ENCODE measurements around the gene SPEM3.

The SPEM3 gene

GRCh38 chr17:7464081-7464480 lies 35.4 kb downstream of the SPEM3 start:
- H3K4me3 ChIP-seq (ENCODE audit: insufficient read depth, low read length, poor library complexity, severe bottlenecking), result no peak overlapping the region
- TF ChIP-seq EZH2phosphoT487 (conservative IDR thresholded peaks at IDR 0.05; ENCODE audit: low read length) (no peak), CTCF (IDR thresholded peaks at IDR 0.05; ENCODE audit: insufficient read depth, low read length, poor library complexity, severe bottlenecking) (no peak)
- no peak overlapping the region for H3K27ac ChIP-seq (ENCODE audit: low read depth, low read length)

GRCh38 chr17:7465597-7466275 lies 37.1 kb downstream of the SPEM3 start:
- Histone ChIP-seq H3K27ac (ENCODE audit: low read depth, low read length) (no peak overlapping the region), H3K4me2 (ENCODE audit: low read depth, low read length, poor library complexity, severe bottlenecking) (no peak overlapping the region), H2AFZ (ENCODE audit: low read depth, low read length, severe bottlenecking) (no peak overlapping the region), H4K20me1 (ENCODE audit: low read depth, low read length) (no peaks in the 10 kb centered on the region), H3K9me2 (replicated peaks; ENCODE audit: insufficient read depth, low read length) (no peaks in the 10 kb centered on the region), H3F3A (ENCODE audit: insufficient read depth) (no peaks in the 10 kb centered on the region), H3K9me3 (ENCODE audit: insufficient read depth, low read length) (no peaks in the 10 kb centered on the region), H3K36me3 (ENCODE audit: low read length) (no peaks in the 10 kb centered on the region), H3K79me2 (ENCODE audit: insufficient read depth, low read length) (no peaks in the 10 kb centered on the region), H3K27me3 (ENCODE audit: low read length) (no peaks in the 10 kb centered on the region), H3K4me3 (ENCODE audit: insufficient read depth, low read length, poor library complexity, severe bottlenecking) (no peak overlapping the region), H3K9ac (ENCODE audit: low read length) (no peak overlapping the region)
- no peak for TF ChIP-seq CTCF (IDR thresholded peaks at IDR 0.05; ENCODE audit: insufficient read depth, low read length, poor library complexity, severe bottlenecking)
- no peak for TF ChIP-seq EZH2phosphoT487 (conservative IDR thresholded peaks at IDR 0.05; ENCODE audit: low read length)

More at GRCh38 chr17:7464081-7464480, 35.4 kb downstream of the SPEM3 start:
- Histone ChIP-seq H3K4me2 (ENCODE audit: low read depth, low read length, poor library complexity, severe bottlenecking) (no peak overlapping the region), H2AFZ (ENCODE audit: low read depth, low read length, severe bottlenecking) (no peak overlapping the region), H3K9ac (ENCODE audit: low read length) (no peak overlapping the region), H3K9me3 (ENCODE audit: insufficient read depth, low read length) (no peaks in the 10 kb centered on the region), H3K27me3 (ENCODE audit: low read length) (no peaks in the 10 kb centered on the region), H3K79me2 (ENCODE audit: insufficient read depth, low read length) (no peaks in the 10 kb centered on the region), H3F3A (ENCODE audit: insufficient read depth) (no peaks in the 10 kb centered on the region), H3K9me2 (replicated peaks; ENCODE audit: insufficient read depth, low read length) (no peaks in the 10 kb centered on the region), H3K36me3 (ENCODE audit: low read length) (no peaks in the 10 kb centered on the region), H4K20me1 (ENCODE audit: low read depth, low read length) (no peaks in the 10 kb centered on the region)

GRCh38 chr17:7466318-7466638 lies 37.6 kb downstream of the SPEM3 start:
- Histone ChIP-seq H3K4me3 (ENCODE audit: insufficient read depth, low read length, poor library complexity, severe bottlenecking) (no peak overlapping the region), H3K9me2 (replicated peaks; ENCODE audit: insufficient read depth, low read length) (no peaks in the 10 kb centered on the region), H2AFZ (ENCODE audit: low read depth, low read length, severe bottlenecking) (no peak overlapping the region), H3K79me2 (ENCODE audit: insufficient read depth, low read length) (no peaks in the 10 kb centered on the region), H4K20me1 (ENCODE audit: low read depth, low read length) (no peaks in the 10 kb centered on the region), H3K9ac (ENCODE audit: low read length) (no peak overlapping the region), H3K27ac (ENCODE audit: low read depth, low read length) (no peak overlapping the region), H3K9me3 (ENCODE audit: insufficient read depth, low read length) (no peaks in the 10 kb centered on the region), H3K4me2 (ENCODE audit: low read depth, low read length, poor library complexity, severe bottlenecking) (no peak overlapping the region), H3K36me3 (ENCODE audit: low read length) (no peaks in the 10 kb centered on the region), H3K27me3 (ENCODE audit: low read length) (no peaks in the 10 kb centered on the region), H3F3A (ENCODE audit: insufficient read depth) (no peaks in the 10 kb centered on the region)
- no peak for TF ChIP-seq EZH2phosphoT487 (conservative IDR thresholded peaks at IDR 0.05; ENCODE audit: low read length)
- TF ChIP-seq CTCF (IDR thresholded peaks at IDR 0.05; ENCODE audit: insufficient read depth, low read length, poor library complexity, severe bottlenecking), result no peak

All from SU-DHL-6 (cell line).